ENCODE results near the gene PACRGL. TPM values are rescaled to one million over a fixed set of nuclear protein-coding genes. Genes with fewer than 3 reads are reported as not detected.

The PACRGL gene
- total RNA-seq, 2 experiments from 2014 or later, result 17.8 to 29.7 TPM

DNA sequence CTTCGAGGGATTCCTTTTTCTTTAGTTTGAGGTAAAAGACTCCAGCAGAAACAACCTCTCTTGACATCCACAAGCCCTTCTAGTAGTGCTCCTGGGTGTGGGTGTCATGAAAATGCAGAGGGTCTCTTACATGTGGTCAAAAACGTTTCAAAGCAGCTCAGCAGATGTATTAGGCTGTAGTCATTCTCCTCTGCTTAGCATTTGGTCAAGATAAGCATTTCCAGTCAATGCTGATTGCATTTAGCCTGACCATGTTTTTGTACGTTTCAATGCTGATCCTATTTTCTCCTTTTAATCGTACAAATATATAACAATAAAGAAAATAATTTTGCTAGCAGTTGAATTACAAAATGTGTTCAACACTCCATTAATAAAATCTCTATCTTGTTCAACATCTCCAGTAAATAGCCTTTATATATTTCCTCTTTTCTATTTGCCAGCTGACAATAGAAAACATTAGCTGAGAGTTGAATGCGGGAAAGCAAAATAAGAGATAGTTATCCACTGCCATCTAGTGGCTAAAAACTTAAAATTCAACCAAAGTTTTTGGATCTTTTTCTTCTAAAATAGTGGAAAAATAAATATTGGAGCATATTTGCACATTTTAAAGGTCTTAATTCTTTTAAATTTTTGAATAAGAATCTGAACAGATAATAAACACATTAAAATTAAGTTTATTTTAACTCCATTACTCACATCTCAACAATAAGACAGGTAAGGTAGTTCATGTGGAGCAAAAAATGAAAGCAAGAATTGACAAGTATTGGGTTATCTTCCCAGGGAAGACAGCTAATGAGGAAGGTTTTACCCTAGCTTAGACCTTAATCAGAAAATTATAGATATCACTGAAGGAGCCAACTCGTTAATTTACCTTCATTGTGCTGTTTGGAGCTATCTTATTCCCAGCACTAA, 15.2 kb upstream of the PACRGL start:
- no peak overlapping the region for H3K27ac ChIP-seq (ENCODE audit: low read depth, low read length, poor library complexity, severe bottlenecking)
- no peaks in the 10 kb centered on the region for H3K36me3 ChIP-seq (ENCODE audit: insufficient read depth, low read length)
- no peaks in the 10 kb centered on the region for H3K9me3 ChIP-seq (ENCODE audit: low read length)
- no peaks in the 10 kb centered on the region for H3K4me1 ChIP-seq (ENCODE audit: insufficient read depth, low read length, poor library complexity, severe bottlenecking)
- intact Hi-C loops (cut with micrococcal nuclease; ENCODE audit: unreplicated experiment), result loop anchor here (2.0 to 10.0 kb wide), 3 partner anchors 140 to 380 kb away; no protein-coding TSS in a partner anchor
- no peaks in the 10 kb centered on the region for H3K9me2 ChIP-seq (ENCODE audit: insufficient read depth, low read length)
- no peak overlapping the region for H2AFZ ChIP-seq (ENCODE audit: low read length)
- peak; percentile 48 for DNase-seq (ENCODE audit: low spot score)
- H3K4me3 ChIP-seq (ENCODE audit: low read depth, low read length, poor library complexity, severe bottlenecking), result no peak overlapping the region
- ChIA-PET CTCF (ENCODE audit: unreplicated experiment) (no interaction called here), POLR2A (interaction anchor here (0.9 kb wide), 1 partner anchor 21 kb away, joined by 3 read pairs; no protein-coding TSS in a partner anchor)
- no peak overlapping the region for H3K4me2 ChIP-seq (ENCODE audit: low read length)
- TF ChIP-seq, protein P1, sequence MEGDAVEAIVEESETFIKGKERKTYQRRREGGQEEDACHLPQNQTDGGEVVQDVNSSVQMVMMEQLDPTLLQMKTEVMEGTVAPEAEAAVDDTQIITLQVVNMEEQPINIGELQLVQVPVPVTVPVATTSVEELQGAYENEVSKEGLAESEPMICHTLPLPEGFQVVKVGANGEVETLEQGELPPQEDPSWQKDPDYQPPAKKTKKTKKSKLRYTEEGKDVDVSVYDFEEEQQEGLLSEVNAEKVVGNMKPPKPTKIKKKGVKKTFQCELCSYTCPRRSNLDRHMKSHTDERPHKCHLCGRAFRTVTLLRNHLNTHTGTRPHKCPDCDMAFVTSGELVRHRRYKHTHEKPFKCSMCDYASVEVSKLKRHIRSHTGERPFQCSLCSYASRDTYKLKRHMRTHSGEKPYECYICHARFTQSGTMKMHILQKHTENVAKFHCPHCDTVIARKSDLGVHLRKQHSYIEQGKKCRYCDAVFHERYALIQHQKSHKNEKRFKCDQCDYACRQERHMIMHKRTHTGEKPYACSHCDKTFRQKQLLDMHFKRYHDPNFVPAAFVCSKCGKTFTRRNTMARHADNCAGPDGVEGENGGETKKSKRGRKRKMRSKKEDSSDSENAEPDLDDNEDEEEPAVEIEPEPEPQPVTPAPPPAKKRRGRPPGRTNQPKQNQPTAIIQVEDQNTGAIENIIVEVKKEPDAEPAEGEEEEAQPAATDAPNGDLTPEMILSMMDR (conservative IDR thresholded peaks at IDR 0.05; ENCODE audit: low read length), result peak; percentile 90
- no peak for TF ChIP-seq EZH2phosphoT487 (IDR thresholded peaks at IDR 0.05; ENCODE audit: borderline replicate concordance, low read depth, low read length)
- no peaks in the 10 kb centered on the region for H3K79me2 ChIP-seq (ENCODE audit: insufficient read depth, low read depth, low read length)
- BruUV-seq (replicated peaks), result no TSS peak
- no peaks in the 10 kb centered on the region for H4K20me1 ChIP-seq (ENCODE audit: insufficient read depth, low read length)

DNA sequence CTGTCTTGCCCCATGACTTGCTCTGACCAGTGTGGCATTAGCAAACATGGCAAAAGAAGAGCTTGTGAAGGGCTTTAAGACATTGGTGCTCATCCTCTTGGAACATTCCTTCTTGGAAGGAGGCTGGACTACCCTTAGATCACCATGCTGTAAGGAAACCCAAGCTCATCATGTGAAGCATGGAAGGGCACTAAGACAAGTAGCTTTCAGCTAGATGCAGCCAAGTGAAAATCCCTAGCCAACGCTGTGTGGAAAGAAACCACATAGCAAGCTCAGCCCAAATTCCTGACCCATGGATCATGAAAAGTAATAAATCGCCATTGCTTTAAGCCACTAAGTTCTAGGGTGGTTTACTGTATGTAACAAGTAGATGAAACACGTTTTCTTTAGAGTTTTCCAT, 12.4 kb upstream of the PACRGL start:
- Histone ChIP-seq H4K20me1 (ENCODE audit: insufficient read depth, low read length) (no peaks in the 10 kb centered on the region), H2AFZ (ENCODE audit: low read length) (no peak overlapping the region), H3K36me3 (ENCODE audit: insufficient read depth, low read length) (no peaks in the 10 kb centered on the region), H3K4me2 (ENCODE audit: low read length) (no peak overlapping the region), H3K27ac (ENCODE audit: low read depth, low read length, poor library complexity, severe bottlenecking) (no peak overlapping the region), H3K9me2 (ENCODE audit: insufficient read depth, low read length) (no peaks in the 10 kb centered on the region), H3K4me1 (ENCODE audit: insufficient read depth, low read length, poor library complexity, severe bottlenecking) (no peaks in the 10 kb centered on the region), H3K9me3 (ENCODE audit: low read length) (no peaks in the 10 kb centered on the region), H3K79me2 (ENCODE audit: insufficient read depth, low read depth, low read length) (no peaks in the 10 kb centered on the region), H3K4me3 (ENCODE audit: low read depth, low read length, poor library complexity, severe bottlenecking) (no peak overlapping the region)
- ChIA-PET POLR2A (no interaction called here), CTCF (ENCODE audit: unreplicated experiment) (no interaction called here)
- intact Hi-C loops (cut with micrococcal nuclease; ENCODE audit: unreplicated experiment), result loop anchor here (10.0 kb wide), 2 partner anchors 143 to 383 kb away; no protein-coding TSS in a partner anchor
- DNase-seq (ENCODE audit: low spot score), result no peak
- BruUV-seq (replicated peaks), result no TSS peak
- TF ChIP-seq, protein P1 (conservative IDR thresholded peaks at IDR 0.05; ENCODE audit: low read length), result no peak
- TF ChIP-seq EZH2phosphoT487 (IDR thresholded peaks at IDR 0.05; ENCODE audit: borderline replicate concordance, low read depth, low read length), result no peak

DNA sequence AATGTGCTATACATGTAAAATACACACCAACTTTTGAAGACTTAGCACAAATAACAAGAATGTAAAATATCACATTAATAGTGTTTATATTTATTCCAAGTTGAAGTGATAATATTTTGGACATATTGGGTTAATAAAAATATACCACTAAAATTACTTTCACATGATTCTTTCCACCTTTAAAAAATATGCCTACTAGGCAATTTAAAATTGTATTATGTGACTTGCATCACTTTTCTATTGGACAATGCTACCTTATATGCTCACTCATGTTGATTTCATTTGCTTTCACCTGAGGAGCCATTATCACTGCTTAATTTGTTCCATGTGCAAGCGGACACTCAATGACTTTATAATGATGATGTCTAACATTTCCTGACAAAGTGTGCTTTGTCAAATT, 3.4 kb upstream of the PACRGL start:
- H3K79me2 ChIP-seq (ENCODE audit: insufficient read depth, low read depth, low read length), result peaks cover 13% of the 10 kb centered on the region; the same call in 1 of the 2 replicates
- no peaks in the 10 kb centered on the region for H3K36me3 ChIP-seq (ENCODE audit: insufficient read depth, low read length)
- ChIA-PET POLR2A (interaction anchor here (0.6 kb wide), 1 partner anchor 985 kb away, joined by 3 read pairs; no protein-coding TSS in a partner anchor), CTCF (ENCODE audit: unreplicated experiment) (no interaction called here)
- no peak overlapping the region for H3K4me2 ChIP-seq (ENCODE audit: low read length)
- TF ChIP-seq, protein P1 (conservative IDR thresholded peaks at IDR 0.05; ENCODE audit: low read length), result no peak
- TF ChIP-seq EZH2phosphoT487 (IDR thresholded peaks at IDR 0.05; ENCODE audit: borderline replicate concordance, low read depth, low read length), result no peak
- H3K9me2 ChIP-seq (ENCODE audit: insufficient read depth, low read length), result no peaks in the 10 kb centered on the region
- no peaks in the 10 kb centered on the region for H4K20me1 ChIP-seq (ENCODE audit: insufficient read depth, low read length)
- H3K9me3 ChIP-seq (ENCODE audit: low read length), result no peaks in the 10 kb centered on the region
- H3K4me1 ChIP-seq (ENCODE audit: insufficient read depth, low read length, poor library complexity, severe bottlenecking), result peaks cover 15% of the 10 kb centered on the region
- no TSS peak for BruUV-seq (replicated peaks)
- no peak overlapping the region for H3K4me3 ChIP-seq (ENCODE audit: low read depth, low read length, poor library complexity, severe bottlenecking)
- H3K27ac ChIP-seq (ENCODE audit: low read depth, low read length, poor library complexity, severe bottlenecking), result no peak overlapping the region
- no peak for DNase-seq (ENCODE audit: low spot score)
- intact Hi-C loops (cut with micrococcal nuclease; ENCODE audit: unreplicated experiment), result no loop called here
- H2AFZ ChIP-seq (ENCODE audit: low read length), result no peak overlapping the region
